ENCODE results near the gene PCID2.

Gene PCID2

GRCh38 chr13:113186061-113186900, 22.2 kb downstream of the PCID2 start:
- Histone ChIP-seq H3K79me2 (ENCODE audit: low read length) (peaks cover 10% of the 10 kb centered on the region), H3K27me3 (ENCODE audit: low read depth, low read length) (no peaks in the 10 kb centered on the region), H3K9ac (ENCODE audit: low read length) (no peak overlapping the region), H4K20me1 (ENCODE audit: insufficient read depth, low read length) (0 out of 2 replicates have a peak, but pooled peaks cover 3% of the 10 kb centered on the region), H3K9me3 (ENCODE audit: insufficient read depth, low read length) (no peaks in the 10 kb centered on the region), H3K4me1 (ENCODE audit: low read length) (no peaks in the 10 kb centered on the region), H3K4me3 (ENCODE audit: low read length) (no peak overlapping the region), H3K36me3 (replicated peaks; ENCODE audit: low read depth, low read length) (peaks cover 63% of the 10 kb centered on the region), H2AFZ (ENCODE audit: low read depth, low read length) (no peak overlapping the region), H3K4me2 (ENCODE audit: low read length) (no peak overlapping the region), H3K27ac (ENCODE audit: low read length) (no peak overlapping the region)
- TF ChIP-seq EZH2phosphoT487 (IDR thresholded peaks at IDR 0.05; ENCODE audit: low read depth) (no peak), CTCF (IDR thresholded peaks at IDR 0.05; ENCODE audit: low read depth, low read length) (no peak)

- Histone ChIP-seq H3K9me3 (ENCODE audit: insufficient read depth, low read length) (no peaks in the 10 kb centered on the region), H3K27me3 (ENCODE audit: low read depth, low read length) (no peaks in the 10 kb centered on the region), H3K4me2 (ENCODE audit: low read length) (no peak overlapping the region), H3K9ac (ENCODE audit: low read length) (no peak overlapping the region), H2AFZ (ENCODE audit: low read depth, low read length) (no peak overlapping the region), H3K36me3 (replicated peaks; ENCODE audit: low read depth, low read length) (peaks cover 69% of the 10 kb centered on the region), H4K20me1 (ENCODE audit: insufficient read depth, low read length) (0 out of 2 replicates have a peak, but pooled peaks cover 3% of the 10 kb centered on the region), H3K4me1 (ENCODE audit: low read length) (no peaks in the 10 kb centered on the region), H3K4me3 (ENCODE audit: low read length) (no peak overlapping the region), H3K79me2 (ENCODE audit: low read length) (peaks cover 10% of the 10 kb centered on the region), H3K27ac (ENCODE audit: low read length) (no peak overlapping the region)
- TF ChIP-seq EZH2phosphoT487 (IDR thresholded peaks at IDR 0.05; ENCODE audit: low read depth) (no peak), CTCF (IDR thresholded peaks at IDR 0.05; ENCODE audit: low read depth, low read length) (no peak)
These were observed 23.7 kb downstream of the PCID2 start for GRCh38 chr13:113184568-113185440.

DNA sequence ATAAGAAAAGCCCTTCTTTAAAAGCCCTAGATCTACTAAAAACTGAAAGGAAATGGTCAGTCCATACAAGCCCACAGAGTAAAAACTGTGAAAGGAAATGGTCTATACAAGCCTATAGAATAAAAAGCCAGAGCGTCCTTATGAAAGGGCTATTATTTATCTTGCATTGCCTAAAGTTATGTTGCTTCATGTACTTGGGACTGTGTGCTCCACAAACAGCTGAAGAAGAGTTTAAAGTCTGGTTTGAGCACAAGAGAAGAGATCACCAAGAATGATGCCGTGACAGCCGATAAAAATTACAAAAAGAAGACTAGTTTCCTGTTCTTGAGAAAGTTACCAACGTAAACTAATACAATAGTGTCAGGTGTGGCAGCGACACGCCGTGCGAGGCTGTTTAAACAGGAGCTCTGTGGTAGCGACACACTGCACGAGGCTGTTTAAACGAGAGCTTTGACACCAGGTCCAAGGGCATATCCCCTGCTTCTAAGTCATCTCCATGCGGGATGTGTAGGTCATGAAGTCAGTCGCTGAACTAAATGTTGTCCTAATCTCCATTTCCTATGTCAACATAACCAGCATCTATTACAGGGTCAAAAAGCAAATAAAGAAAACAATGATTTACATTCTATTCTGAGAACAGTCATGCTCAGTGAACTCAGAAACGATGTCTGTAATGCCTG, 24.9 kb downstream of the PCID2 start:
- H3K36me3 ChIP-seq (replicated peaks; ENCODE audit: low read depth, low read length) = peaks cover 72% of the 10 kb centered on the region

More for the DNA sequence above, 24.9 kb downstream of the PCID2 start:
- H3K27ac ChIP-seq (ENCODE audit: low read length) = no peak overlapping the region
- no peak overlapping the region for H3K4me2 ChIP-seq (ENCODE audit: low read length)
- no peaks in the 10 kb centered on the region for H3K4me1 ChIP-seq (ENCODE audit: low read length)
- TF ChIP-seq CTCF (IDR thresholded peaks at IDR 0.05; ENCODE audit: low read depth, low read length) (no peak), EZH2phosphoT487 (IDR thresholded peaks at IDR 0.05; ENCODE audit: low read depth) (no peak)
- no peak overlapping the region for H3K9ac ChIP-seq (ENCODE audit: low read length)
- H3K9me3 ChIP-seq (ENCODE audit: insufficient read depth, low read length) = no peaks in the 10 kb centered on the region
- H4K20me1 ChIP-seq (ENCODE audit: insufficient read depth, low read length) = 0 out of 2 replicates have a peak, but pooled peaks cover 3% of the 10 kb centered on the region
- H3K79me2 ChIP-seq (ENCODE audit: low read length) = peaks cover 10% of the 10 kb centered on the region
- no peak overlapping the region for H3K4me3 ChIP-seq (ENCODE audit: low read length)
- H2AFZ ChIP-seq (ENCODE audit: low read depth, low read length) = no peak overlapping the region
- no peaks in the 10 kb centered on the region for H3K27me3 ChIP-seq (ENCODE audit: low read depth, low read length)
